ENCODE measurements around the gene UMAD1.
A peak's percentile ranks its signal among the peaks of the same experiment; 100 is the strongest.
"Not testable (repeated sequence)": the region's sequence is repeated elsewhere in the genome, so short reads cannot be mapped to it uniquely, and the experiment has no call there.

Gene UMAD1

DNA sequence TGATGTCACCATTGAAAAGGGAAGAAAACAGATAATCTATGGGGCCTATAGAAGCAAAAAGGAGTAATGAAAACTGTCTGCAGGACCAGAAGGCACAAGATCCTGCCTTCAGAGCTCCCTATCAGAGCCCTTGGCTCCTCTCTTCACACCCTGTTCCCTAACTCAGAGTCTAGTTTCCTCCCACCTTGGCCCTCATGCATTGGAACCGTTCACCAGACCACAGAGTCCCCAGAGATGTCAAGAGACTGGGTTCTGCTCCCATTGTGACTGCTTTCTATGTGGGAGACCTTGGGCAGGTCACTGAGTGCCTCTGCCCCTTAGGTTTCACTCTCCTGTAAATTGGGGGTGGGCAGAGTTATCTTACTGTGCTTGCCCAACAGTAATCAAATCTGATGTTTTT is 158.0 kb downstream of the UMAD1 start:
- no peak for DNase-seq (ENCODE audit: low spot score)

- DNase-seq (ENCODE audit: low spot score) = peak; percentile 64
Observed at GRCh38 chr7:7799138-7799537, 158.6 kb downstream of the UMAD1 start.

DNA sequence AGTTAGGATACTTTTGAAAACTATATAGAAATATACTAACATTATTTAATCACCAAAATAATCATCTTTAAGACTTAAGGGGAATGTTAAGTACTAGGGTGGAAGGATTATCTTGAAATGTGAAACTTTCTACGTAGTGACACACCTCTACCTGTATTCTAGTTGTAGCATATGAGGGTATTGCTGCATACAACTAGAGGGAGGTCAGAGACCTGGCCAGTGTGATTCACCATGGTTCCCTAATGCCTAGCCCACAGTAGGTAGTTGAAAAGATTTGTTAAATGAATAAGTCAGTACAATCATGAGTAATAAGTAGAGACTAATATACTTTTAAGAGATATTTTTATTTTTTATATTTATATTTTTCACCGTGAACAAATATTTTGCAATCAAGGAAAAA is 162.0 kb downstream of the UMAD1 start:
- no peak for DNase-seq (ENCODE audit: low spot score)

GRCh38 chr7:7803715-7804178 is 163.2 kb downstream of the UMAD1 start:
- no peak for DNase-seq (ENCODE audit: low spot score)

GRCh38 chr7:7804822-7805221 is 164.3 kb downstream of the UMAD1 start:
- not testable (repeated sequence) for DNase-seq (ENCODE audit: low spot score)

DNA sequence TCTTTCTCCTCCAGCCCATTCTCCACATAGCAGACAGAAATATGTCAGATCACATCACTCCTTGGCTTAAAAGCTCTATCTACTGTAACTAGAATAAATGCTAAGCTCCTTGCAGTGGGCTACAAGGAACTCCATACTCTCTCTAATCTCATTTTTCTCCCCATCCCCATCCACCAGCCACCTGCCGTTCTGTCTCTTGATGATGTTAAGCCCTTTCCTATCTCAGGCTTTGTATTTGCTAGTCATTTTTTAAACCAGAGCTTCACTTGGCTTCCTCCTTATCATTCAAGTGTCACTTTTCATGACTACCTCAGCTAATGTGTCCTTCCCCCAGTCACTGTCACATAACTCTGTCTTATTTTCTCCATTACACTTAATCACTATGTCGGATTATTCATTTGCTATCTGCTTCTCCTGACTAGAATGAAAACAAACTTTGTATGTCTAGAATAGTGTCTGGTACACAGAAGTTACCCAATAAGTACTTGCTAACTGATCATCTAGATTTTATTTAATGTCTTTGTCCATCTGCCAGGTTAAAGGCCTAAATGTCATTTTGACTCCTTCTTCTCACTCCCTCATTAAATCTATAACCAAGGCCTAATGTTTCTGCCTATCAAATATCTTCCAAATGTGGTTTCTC is 165.1 kb downstream of the UMAD1 start:
- no peak for DNase-seq (ENCODE audit: low spot score)

DNA sequence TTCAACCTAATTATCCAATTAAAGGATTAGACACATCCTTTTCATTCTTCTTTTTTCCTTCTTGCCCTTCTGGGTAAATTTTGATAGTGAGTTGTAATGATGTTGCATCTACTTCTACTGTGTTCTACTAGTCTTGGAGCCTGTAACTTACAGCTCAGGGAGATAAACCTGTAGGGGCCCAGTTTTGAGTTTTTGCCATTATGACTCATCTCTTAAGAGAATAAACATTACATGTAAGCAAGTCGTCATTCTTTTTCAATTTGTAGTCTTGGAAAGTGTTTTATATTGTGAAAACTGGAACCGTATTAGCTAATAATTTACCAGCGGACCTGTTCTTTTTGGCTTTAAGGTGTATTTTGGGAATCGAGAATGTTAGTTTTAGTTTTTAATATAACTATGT is 167.6 kb downstream of the UMAD1 start:
- peak; percentile 30 for DNase-seq (ENCODE audit: low spot score)

GRCh38 chr7:7808626-7809025 is 168.1 kb downstream of the UMAD1 start:
- DNase-seq (ENCODE audit: low spot score) = no peak

DNA sequence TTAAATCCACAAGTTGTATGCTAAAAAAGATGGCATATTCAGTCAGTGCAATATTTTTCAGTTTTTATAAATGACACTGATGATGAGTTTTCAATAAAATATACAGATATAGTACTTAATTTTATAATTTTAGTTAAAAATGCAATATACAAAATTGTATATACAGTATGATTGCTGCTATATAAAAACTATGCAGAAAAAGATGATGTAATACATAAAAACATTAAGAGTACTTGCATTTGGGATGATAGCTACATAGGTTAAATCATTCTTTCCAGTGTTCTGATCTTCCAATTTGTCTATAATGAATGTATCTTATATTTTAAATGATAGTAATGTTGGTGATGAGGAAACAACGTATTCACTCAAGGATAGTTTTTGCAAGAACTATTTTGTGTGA is 169.8 kb downstream of the UMAD1 start:
- DNase-seq (ENCODE audit: low spot score) = no peak

DNA sequence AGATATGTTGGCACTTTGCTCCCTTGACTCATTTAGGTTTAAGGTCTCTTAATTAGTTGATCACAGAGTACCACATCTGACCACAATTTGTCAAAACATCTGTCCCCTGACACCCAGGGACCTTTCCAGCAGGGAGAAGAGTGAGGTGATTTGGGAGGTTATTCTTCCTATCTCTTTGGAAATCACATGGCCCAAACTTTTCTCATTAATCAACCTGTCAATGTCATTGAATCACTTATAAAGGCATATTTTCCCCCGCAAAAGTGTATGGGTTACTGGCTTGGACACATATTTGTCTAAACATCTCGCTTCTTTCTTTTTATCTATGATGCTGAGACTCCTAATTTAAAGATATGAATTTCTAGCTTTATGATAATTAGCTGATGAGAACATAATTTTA is 170.3 kb downstream of the UMAD1 start:
- no peak for DNase-seq (ENCODE audit: low spot score)

GRCh38 chr7:7812112-7812511 is 171.6 kb downstream of the UMAD1 start:
- no peak for DNase-seq (ENCODE audit: low spot score)

- no peak for DNase-seq (ENCODE audit: low spot score)
Observed at GRCh38 chr7:7815395-7815794, 174.8 kb downstream of the UMAD1 start.

DNA sequence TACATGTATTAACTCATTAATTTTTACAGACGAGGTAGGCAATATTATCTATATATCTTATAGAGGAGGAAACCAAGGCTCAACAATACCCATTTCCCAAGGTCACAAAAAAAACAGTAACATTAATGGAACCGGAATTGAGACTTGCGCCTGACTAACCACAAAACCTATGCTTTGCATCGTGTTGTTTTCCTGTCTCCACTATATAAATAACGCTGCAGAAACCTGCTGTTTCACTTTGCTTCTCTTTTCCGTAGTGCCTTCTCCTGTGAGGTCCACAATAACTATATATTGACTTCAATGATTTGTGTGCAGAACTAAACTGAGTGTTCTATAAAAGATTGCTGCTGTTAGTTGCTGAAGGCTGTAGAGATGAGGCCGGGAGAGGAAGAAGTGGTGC is 175.5 kb downstream of the UMAD1 start:
- no peak for DNase-seq (ENCODE audit: low spot score)

DNA sequence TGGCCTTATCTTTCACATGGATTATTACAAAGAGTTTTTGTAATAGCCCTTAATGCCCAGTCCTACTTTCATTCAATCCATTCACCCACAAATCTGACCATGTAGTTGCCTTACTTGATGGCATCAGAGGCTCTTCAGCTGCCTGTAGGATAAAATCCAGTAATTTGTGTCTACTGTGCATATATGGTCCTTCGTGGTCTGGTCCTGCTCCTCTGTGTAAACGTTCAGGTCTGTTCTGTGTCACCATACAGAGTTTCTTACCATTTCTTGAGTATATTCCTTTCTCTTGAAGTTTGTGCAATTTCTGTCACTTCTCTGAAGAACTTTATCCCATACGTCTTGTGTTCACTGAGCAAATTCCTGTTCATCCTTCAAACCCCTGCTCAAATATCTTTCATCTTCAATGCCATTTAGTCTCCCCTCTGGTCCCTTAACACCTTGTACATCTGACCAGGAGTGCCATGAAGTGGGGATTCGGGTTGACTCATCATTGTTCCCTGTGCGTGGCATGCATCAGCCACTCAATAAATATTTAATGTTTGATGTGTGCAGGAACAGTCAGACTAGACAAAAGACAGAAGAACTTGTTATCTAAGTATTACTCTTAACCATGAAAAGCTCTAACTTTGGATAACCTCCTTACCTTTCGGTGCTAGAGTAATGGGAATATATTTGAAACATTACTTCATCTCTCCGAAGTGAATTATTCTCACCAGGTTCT is 176.4 kb downstream of the UMAD1 start:
- DNase-seq (ENCODE audit: low spot score) = no peak

DNA sequence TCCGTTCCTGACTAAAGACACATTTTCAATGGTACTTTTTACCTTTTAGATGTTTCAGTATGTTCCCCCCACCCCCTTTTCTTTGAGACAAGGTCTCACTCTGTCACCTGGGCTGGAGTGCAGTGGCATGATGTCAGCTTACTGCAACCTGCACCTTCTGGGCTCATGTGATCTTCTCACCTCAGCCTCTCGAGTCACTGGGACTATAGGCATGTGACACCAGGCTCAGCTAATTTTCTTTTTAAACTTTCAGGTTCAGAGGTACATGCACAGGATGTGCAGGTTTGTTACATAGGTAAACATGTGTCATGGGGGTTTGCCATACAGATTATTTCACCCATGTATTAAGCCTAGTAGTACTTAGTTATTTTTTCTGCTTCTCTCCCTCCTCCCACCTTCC is 177.2 kb downstream of the UMAD1 start:
- no peak for DNase-seq (ENCODE audit: low spot score)

DNA sequence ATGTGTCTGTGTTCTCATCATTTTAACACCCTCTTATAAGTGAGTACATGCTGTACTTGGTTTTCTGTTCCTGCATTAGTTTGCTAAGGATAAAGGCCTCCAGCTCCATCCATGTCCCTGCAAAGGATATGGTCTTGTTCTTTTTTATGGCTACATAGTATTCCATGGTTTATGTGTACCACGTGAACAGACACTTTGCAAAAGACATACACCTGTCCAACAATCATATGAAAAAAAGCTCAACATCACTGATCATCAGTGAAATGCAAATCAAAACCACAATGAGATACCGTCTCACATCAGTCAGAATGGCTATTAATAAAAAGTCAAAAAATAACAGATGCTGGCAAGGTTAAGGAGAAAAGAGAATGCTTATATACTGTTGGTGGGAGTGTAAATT is 177.6 kb downstream of the UMAD1 start:
- DNase-seq (ENCODE audit: low spot score) = not testable (repeated sequence)

DNA sequence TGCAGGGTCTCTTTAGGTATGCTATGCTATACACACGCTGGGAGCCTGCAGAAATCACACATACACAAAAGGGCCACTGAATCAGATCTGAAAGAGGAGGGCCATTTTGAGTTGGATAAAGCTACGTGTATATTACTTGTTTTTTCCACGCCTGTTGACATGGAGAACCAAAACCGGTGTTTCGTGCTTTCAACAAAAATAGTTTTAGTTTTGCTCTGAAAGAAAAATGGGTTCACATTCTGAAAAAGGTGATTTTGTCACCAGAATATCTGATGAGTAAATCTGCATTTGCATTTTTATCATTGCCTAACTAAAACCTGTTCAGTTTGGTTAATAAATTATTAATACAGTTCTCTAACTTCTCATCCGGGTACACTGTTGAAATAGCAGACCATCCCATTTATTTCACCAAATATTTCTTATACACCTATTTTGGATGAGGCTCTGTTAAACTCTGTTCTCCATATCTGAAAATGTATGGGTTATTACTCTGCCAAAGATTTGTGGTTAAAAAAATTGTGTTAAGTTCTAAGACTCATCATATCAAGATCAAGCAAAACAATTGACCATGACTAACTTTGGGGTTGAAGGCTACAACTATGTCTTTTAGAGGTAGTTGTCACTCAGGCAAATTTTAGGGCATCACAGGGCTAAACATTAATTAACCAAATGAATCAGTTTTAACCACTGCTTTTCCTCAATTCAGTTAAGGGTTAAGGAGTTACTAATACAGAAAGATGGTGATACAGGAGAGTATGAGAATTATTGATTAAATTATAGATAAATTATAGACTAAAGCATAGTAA is 179.1 kb downstream of the UMAD1 start:
- DNase-seq (ENCODE audit: low spot score) = no peak

DNA sequence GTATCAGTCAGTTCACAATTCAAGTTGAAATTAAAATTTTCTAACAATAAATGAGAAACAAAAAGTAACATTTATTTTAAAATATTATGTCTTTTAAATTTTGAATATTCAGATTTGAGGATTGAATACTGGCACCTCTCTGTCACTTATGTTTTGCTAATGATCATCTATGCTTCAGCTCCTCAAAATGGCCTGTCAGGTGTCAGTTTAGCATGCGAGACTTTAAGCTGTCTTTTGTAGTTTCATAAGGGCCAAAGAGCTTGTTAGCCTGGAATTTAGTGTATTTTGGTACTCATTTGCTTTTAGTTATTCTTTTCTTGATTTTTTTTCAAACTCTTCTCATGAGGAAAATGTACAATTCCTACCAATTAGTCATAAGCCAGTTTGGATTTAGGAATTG is 179.9 kb downstream of the UMAD1 start:
- DNase-seq (ENCODE audit: low spot score) = no peak

- DNase-seq (ENCODE audit: low spot score) = no peak
Observed at GRCh38 chr7:7820939-7821338, 180.4 kb downstream of the UMAD1 start.

DNA sequence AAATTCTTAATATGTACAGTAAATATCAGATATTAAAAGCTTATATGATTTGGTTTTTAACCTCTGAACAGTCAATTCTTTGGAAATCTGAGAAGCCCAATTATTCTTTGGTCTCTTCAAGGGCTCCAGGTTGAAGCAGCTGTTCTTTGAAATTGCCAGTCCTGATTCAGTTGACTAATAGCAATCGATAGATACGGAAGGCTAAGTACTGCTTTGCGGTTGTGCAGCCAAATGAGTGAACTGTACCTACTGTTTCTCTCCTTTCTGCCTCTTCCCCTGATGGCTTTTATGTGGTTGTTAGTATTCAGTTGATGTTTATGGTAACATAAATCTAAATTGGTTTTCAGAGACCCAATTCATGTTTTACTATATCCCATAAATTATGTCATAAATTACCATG is 181.0 kb downstream of the UMAD1 start:
- no peak for DNase-seq (ENCODE audit: low spot score)

DNA sequence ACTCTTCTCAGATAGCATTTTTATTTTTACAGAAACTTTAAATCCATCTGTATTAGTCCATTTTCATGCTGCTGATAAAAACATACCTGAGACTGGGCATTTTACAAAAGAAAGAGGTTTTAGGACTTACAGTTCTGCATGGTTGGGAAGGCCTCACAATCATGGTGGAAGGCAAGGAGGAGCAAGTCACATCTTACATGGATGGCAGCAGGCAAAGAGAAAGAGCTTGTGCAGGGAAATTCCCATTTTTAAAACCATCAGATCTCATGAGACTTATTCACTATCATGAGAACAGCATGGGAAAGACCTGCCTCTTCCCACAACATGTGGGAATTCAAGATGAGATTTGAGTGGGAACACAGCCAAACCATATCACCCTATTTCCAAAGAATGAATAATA is 184.7 kb downstream of the UMAD1 start:
- DNase-seq (ENCODE audit: low spot score) = not testable (repeated sequence)

DNA sequence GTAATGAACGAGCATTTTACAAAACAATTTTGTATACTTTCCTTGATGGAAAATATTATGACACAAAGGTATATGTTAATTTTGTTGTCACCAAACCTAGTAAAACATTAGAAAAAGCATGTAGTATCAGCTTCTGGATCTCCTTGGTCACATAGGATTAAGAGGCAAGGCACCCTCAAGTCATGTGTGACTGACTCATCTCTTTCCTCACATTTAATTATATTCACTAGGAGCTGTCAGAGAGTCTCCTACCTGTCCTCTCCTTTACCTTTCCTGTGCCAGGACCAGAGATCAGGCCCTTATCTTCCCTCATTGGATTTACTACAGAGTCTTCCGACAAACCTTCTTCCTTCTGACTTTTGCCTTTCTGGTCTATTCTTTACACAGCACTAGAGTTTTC is 189.1 kb downstream of the UMAD1 start:
- no peak for DNase-seq (ENCODE audit: low spot score)

Measured in LoVo (cell line).